GM23338 (cell line): ENCODE data around the gene RSBN1L. TPM values are rescaled to one million over a fixed set of nuclear protein-coding genes. Genes with fewer than 3 reads are reported as not detected.

Experiments used
- ATAC-seq: fragments of 200-7000 bp; cut with Tn5 transposase; 3 replicates; pipeline ENCODE4 v1.9.1; 2020
- DNase-seq: peaks from one replicate; pipeline ENCODE4 v3.0.0-alpha.2; 2015; ENCODE audit warnings: low spot score
- H2AFZ ChIP-seq: fragments of 200-600 bp; sonication (generic); 2 replicates; pipeline ENCODE4 v1.8.0; 2016; ENCODE audit warnings: antibody characterized with exemption, mild to moderate bottlenecking, moderate library complexity
- H3F3A ChIP-seq: fragments of 200-600 bp; sonication (generic); replicated peaks from 2 replicates; pipeline ENCODE4 v1.8.0; 2017; ENCODE audit warnings: antibody characterized with exemption, mixed run types, low read depth
- H3K27ac ChIP-seq: fragments of 200-600 bp; sonication (generic); 2 replicates; pipeline ENCODE4 v1.6.1; 2016; ENCODE audit warnings: low read depth
- H3K27me3 ChIP-seq: fragments of 200-600 bp; sonication (generic); 2 replicates; pipeline ENCODE4 v1.8.0; 2016; ENCODE audit warnings: mild to moderate bottlenecking, mixed run types, moderate library complexity; ENCODE audit not compliant: insufficient read depth
- H3K36me3 ChIP-seq: fragments of 200-600 bp; sonication (generic); 2 replicates; pipeline ENCODE4 v1.8.0; 2016; ENCODE audit warnings: mild to moderate bottlenecking; ENCODE audit not compliant: insufficient read depth
- H3K4me1 ChIP-seq: fragments of 200-600 bp; sonication (generic); 2 replicates; pipeline ENCODE4 v1.8.0; 2016; ENCODE audit warnings: mild to moderate bottlenecking, moderate library complexity; ENCODE audit not compliant: insufficient read depth
- H3K4me2 ChIP-seq: fragments of 200-600 bp; sonication (generic); 2 replicates; pipeline ENCODE4 v1.7.1; 2017; ENCODE audit warnings: mixed run types
- H3K4me3 ChIP-seq: fragments of 200-600 bp; sonication (generic); 2 replicates; pipeline ENCODE4 v1.6.1; 2016; ENCODE audit warnings: mixed run types
- H3K79me2 ChIP-seq: fragments of 200-600 bp; sonication (generic); replicated peaks from 2 replicates; pipeline ENCODE4 v1.8.0; 2017; ENCODE audit warnings: mild to moderate bottlenecking; ENCODE audit not compliant: insufficient read depth
- H3K9me2 ChIP-seq: fragments of 200-600 bp; sonication (generic); 2 replicates; pipeline ENCODE4 v1.8.0; 2017; ENCODE audit not compliant: insufficient read depth
- H4K20me1 ChIP-seq: fragments of 200-600 bp; sonication (generic); replicated peaks from 2 replicates; pipeline ENCODE4 v1.8.0; 2017; ENCODE audit warnings: mild to moderate bottlenecking; ENCODE audit not compliant: insufficient read depth
- H3K27ac Mint-ChIP-seq: 2 replicates; pipeline ENCODE4 v1.8.0; 2020; ENCODE audit warnings: inconsistent platforms, mild to moderate bottlenecking, moderate library complexity, mixed read lengths
- H3K27me3 Mint-ChIP-seq: 3 replicates; pipeline ENCODE4 v1.8.0; 2022; ENCODE audit warnings: low read depth, mild to moderate bottlenecking, moderate library complexity, mixed read lengths, inconsistent platforms; ENCODE audit not compliant: insufficient read depth, poor library complexity
- H3K36me3 Mint-ChIP-seq: 3 replicates; pipeline ENCODE4 v1.8.0; 2021; ENCODE audit warnings: low read depth, mild to moderate bottlenecking, inconsistent platforms, moderate library complexity, mixed read lengths
- H3K4me1 Mint-ChIP-seq: 3 replicates; pipeline ENCODE4 v1.8.0; 2020; ENCODE audit warnings: mild to moderate bottlenecking, inconsistent platforms, mixed read lengths
- H3K4me3 Mint-ChIP-seq: 3 replicates; pipeline ENCODE4 v1.8.0; 2021; ENCODE audit warnings: moderate library complexity, mild to moderate bottlenecking, inconsistent platforms, mixed read lengths
- H3K9me3 Mint-ChIP-seq: 3 replicates; pipeline ENCODE4 v1.8.0; 2020; ENCODE audit warnings: moderate library complexity, mild to moderate bottlenecking, inconsistent platforms, mixed read lengths
- CREB1 ChIP-seq: fragments of 250-450 bp; sonication (Bioruptor Pico); IDR thresholded peaks from 2 replicates; pipeline ENCODE4 v1.5.0; 2020; ENCODE audit warnings: low read depth, mild to moderate bottlenecking, moderate library complexity
- EZH2 ChIP-seq: fragments of 200-600 bp; sonication (generic); IDR thresholded peaks from one replicate; pipeline ENCODE4 v1.8.0; 2017; ENCODE audit warnings: antibody characterized with exemption, mild to moderate bottlenecking, low read depth; ENCODE audit not compliant: unreplicated experiment
- EZH2phosphoT487 ChIP-seq: fragments of 200-600 bp; sonication (generic); IDR thresholded peaks from one replicate; pipeline ENCODE4 v1.8.1; 2018; ENCODE audit warnings: antibody characterized with exemption; ENCODE audit not compliant: unreplicated experiment
- JUNB ChIP-seq: IDR thresholded peaks from one replicate; pipeline ENCODE4 v1.6.1; 2016; ENCODE audit warnings: antibody characterized with exemption; ENCODE audit not compliant: unreplicated experiment
- NANOG ChIP-seq: IDR thresholded peaks from 2 replicates; pipeline ENCODE4 v1.6.1; 2016; ENCODE audit warnings: antibody characterized with exemption, borderline replicate concordance
- POLR2AphosphoS5 ChIP-seq: IDR thresholded peaks from 2 replicates; pipeline ENCODE4 v1.6.1; 2016; ENCODE audit warnings: antibody characterized with exemption, low read depth
- STAT1 ChIP-seq: IDR thresholded peaks from one replicate; pipeline ENCODE4 v1.6.1; 2016; ENCODE audit warnings: antibody characterized with exemption; ENCODE audit not compliant: unreplicated experiment
- ZNF114 ChIP-seq: fragments of 250-450 bp; sonication (Bioruptor Pico); IDR thresholded peaks from 2 replicates; pipeline ENCODE4 v1.5.0; 2020; ENCODE audit warnings: mild to moderate bottlenecking, moderate library complexity
- ZNF331 ChIP-seq: fragments of 250-450 bp; sonication (Bioruptor Pico); IDR thresholded peaks from 2 replicates; pipeline ENCODE4 v1.5.0; 2020; ENCODE audit warnings: low read depth, mild to moderate bottlenecking, moderate library complexity
- polyA plus RNA-seq: library from polyadenylated mRNA; unstranded; fragments of >200 nt; fragmentation: Nextera tagmentation; extraction: Ambion mirVana; gene quantifications from 2 replicates; pipeline ENCODE4 v1.2.1, GENCODE V29; 2016
- total RNA-seq: library from RNA; depleted of rRNA; stranded (reverse); fragments of >200 nt; shearing (Covaris generic); gene quantifications from 2 replicates; pipeline ENCODE4 v1.2.3, GENCODE V29; 2014
- TF ChIP-seq, protein P1 (sequence below), 2 experiments: fragments of 200-600 bp in 1 of 2; sonication (generic) in 1 of 2; conservative IDR thresholded peaks; 2 replicates each; pipeline versions ENCODE4 v1.5.1 to v1.6.1; 2016 to 2017; ENCODE audit warnings: antibody characterized with exemption in 2 of 2, low read depth in 2 of 2, mild to moderate bottlenecking in 2 of 2, moderate library complexity in 1 of 2
- TF ChIP-seq, protein P2 (sequence below): fragments of 250-450 bp; sonication (Bioruptor Pico); IDR thresholded peaks from 2 replicates; pipeline ENCODE4 v1.5.0; 2020; ENCODE audit warnings: mild to moderate bottlenecking, moderate library complexity
- TF ChIP-seq, protein P3 (sequence below): IDR thresholded peaks from one replicate; pipeline ENCODE4 v1.6.1; 2018; ENCODE audit warnings: antibody characterized with exemption; ENCODE audit not compliant: unreplicated experiment
- TF ChIP-seq, protein P4 (sequence below): IDR thresholded peaks from 2 replicates; pipeline ENCODE4 v1.6.1; 2016; ENCODE audit warnings: antibody characterized with exemption

Gene RSBN1L
- total and polyA plus RNA-seq, 2 experiments from 2014 or later, result 9.7 to 19.7 TPM

DNA sequence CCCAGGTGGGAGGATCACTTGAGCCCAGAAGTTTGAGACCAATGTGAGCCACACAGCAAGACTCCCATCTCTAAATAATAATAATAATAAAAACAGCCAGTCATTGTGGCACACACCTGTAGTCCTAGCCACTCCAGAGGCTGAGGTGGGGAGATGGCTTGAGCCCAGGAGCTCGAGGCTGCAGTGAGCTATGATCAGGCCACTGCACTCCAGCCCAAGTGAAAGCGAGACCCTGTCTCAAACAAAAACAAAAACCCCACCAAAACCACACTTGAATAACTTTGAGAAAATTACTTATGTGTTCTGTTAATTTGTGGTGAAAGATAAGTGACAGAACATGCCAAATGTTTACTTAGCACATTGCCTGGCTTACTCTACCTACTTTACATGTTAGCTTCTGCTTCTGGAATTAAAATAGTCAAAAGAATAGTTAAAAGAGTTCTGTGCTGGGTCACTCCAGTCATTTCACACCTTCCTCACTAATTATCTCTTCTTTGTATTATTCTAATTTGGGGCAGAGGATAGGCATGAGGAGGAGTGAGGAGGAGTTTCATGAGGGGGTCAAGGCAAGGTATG lies 92.2 kb downstream of the RSBN1L start:
- Histone ChIP-seq H3K27ac (no peak overlapping the region), H3K9me2 (no peaks in the 10 kb centered on the region), H3F3A (no peaks in the 10 kb centered on the region), H3K79me2 (peaks cover 3% of the 10 kb centered on the region), H3K4me2 (no peak overlapping the region), H4K20me1 (no peaks in the 10 kb centered on the region), H3K27me3 (no peaks in the 10 kb centered on the region), H3K4me1 (peaks cover 12% of the 10 kb centered on the region), H3K4me3 (no peak overlapping the region), H2AFZ (no peak overlapping the region), H3K36me3 (no peaks in the 10 kb centered on the region)
- Mint-ChIP-seq H3K4me1 (peaks cover 5% of the 10 kb centered on the region; the same call in 2 of the 3 replicates), H3K4me3 (no peak overlapping the region), H3K9me3 (peaks cover 22% of the 10 kb centered on the region), H3K27ac (no peak overlapping the region), H3K36me3 (peaks cover 29% of the 10 kb centered on the region), H3K27me3 (peaks cover 7% of the 10 kb centered on the region)
- no peak for ATAC-seq
- no peak for DNase-seq
- TF ChIP-seq ZNF114 (no peak), STAT1 (no peak), CREB1 (no peak), POLR2AphosphoS5 (no peak), EZH2 (no peak), ZNF331 (no peak), JUNB (no peak), NANOG (no peak), EZH2phosphoT487 (no peak)
- TF ChIP-seq, protein P1, sequence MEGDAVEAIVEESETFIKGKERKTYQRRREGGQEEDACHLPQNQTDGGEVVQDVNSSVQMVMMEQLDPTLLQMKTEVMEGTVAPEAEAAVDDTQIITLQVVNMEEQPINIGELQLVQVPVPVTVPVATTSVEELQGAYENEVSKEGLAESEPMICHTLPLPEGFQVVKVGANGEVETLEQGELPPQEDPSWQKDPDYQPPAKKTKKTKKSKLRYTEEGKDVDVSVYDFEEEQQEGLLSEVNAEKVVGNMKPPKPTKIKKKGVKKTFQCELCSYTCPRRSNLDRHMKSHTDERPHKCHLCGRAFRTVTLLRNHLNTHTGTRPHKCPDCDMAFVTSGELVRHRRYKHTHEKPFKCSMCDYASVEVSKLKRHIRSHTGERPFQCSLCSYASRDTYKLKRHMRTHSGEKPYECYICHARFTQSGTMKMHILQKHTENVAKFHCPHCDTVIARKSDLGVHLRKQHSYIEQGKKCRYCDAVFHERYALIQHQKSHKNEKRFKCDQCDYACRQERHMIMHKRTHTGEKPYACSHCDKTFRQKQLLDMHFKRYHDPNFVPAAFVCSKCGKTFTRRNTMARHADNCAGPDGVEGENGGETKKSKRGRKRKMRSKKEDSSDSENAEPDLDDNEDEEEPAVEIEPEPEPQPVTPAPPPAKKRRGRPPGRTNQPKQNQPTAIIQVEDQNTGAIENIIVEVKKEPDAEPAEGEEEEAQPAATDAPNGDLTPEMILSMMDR (conservative IDR thresholded peaks at IDR 0.05; ENCODE audit: low read depth in 2 of 2), result no peak
- TF ChIP-seq, protein P2, sequence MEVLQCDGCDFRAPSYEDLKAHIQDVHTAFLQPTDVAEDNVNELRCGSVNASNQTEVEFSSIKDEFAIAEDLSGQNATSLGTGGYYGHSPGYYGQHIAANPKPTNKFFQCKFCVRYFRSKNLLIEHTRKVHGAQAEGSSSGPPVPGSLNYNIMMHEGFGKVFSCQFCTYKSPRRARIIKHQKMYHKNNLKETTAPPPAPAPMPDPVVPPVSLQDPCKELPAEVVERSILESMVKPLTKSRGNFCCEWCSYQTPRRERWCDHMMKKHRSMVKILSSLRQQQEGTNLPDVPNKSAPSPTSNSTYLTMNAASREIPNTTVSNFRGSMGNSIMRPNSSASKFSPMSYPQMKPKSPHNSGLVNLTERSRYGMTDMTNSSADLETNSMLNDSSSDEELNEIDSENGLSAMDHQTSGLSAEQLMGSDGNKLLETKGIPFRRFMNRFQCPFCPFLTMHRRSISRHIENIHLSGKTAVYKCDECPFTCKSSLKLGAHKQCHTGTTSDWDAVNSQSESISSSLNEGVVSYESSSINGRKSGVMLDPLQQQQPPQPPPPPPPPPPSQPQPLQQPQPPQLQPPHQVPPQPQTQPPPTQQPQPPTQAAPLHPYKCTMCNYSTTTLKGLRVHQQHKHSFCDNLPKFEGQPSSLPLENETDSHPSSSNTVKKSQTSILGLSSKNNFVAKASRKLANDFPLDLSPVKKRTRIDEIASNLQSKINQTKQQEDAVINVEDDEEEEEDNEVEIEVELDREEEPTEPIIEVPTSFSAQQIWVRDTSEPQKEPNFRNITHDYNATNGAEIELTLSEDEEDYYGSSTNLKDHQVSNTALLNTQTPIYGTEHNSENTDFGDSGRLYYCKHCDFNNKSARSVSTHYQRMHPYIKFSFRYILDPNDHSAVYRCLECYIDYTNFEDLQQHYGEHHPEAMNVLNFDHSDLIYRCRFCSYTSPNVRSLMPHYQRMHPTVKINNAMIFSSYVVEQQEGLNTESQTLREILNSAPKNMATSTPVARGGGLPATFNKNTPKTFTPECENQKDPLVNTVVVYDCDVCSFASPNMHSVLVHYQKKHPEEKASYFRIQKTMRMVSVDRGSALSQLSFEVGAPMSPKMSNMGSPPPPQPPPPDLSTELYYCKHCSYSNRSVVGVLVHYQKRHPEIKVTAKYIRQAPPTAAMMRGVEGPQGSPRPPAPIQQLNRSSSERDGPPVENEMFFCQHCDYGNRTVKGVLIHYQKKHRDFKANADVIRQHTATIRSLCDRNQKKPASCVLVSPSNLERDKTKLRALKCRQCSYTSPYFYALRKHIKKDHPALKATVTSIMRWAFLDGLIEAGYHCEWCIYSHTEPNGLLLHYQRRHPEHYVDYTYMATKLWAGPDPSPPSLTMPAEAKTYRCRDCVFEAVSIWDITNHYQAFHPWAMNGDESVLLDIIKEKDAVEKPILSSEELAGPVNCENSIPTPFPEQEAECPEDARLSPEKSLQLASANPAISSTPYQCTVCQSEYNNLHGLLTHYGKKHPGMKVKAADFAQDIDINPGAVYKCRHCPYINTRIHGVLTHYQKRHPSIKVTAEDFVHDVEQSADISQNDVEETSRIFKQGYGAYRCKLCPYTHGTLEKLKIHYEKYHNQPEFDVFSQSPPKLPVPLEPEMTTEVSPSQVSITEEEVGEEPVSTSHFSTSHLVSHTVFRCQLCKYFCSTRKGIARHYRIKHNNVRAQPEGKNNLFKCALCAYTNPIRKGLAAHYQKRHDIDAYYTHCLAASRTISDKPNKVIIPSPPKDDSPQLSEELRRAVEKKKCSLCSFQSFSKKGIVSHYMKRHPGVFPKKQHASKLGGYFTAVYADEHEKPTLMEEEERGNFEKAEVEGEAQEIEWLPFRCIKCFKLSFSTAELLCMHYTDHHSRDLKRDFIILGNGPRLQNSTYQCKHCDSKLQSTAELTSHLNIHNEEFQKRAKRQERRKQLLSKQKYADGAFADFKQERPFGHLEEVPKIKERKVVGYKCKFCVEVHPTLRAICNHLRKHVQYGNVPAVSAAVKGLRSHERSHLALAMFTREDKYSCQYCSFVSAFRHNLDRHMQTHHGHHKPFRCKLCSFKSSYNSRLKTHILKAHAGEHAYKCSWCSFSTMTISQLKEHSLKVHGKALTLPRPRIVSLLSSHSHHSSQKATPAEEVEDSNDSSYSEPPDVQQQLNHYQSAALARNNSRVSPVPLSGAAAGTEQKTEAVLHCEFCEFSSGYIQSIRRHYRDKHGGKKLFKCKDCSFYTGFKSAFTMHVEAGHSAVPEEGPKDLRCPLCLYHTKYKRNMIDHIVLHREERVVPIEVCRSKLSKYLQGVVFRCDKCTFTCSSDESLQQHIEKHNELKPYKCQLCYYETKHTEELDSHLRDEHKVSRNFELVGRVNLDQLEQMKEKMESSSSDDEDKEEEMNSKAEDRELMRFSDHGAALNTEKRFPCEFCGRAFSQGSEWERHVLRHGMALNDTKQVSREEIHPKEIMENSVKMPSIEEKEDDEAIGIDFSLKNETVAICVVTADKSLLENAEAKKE (CRISPR knock-in tag), result no peak
- TF ChIP-seq, protein P3, sequence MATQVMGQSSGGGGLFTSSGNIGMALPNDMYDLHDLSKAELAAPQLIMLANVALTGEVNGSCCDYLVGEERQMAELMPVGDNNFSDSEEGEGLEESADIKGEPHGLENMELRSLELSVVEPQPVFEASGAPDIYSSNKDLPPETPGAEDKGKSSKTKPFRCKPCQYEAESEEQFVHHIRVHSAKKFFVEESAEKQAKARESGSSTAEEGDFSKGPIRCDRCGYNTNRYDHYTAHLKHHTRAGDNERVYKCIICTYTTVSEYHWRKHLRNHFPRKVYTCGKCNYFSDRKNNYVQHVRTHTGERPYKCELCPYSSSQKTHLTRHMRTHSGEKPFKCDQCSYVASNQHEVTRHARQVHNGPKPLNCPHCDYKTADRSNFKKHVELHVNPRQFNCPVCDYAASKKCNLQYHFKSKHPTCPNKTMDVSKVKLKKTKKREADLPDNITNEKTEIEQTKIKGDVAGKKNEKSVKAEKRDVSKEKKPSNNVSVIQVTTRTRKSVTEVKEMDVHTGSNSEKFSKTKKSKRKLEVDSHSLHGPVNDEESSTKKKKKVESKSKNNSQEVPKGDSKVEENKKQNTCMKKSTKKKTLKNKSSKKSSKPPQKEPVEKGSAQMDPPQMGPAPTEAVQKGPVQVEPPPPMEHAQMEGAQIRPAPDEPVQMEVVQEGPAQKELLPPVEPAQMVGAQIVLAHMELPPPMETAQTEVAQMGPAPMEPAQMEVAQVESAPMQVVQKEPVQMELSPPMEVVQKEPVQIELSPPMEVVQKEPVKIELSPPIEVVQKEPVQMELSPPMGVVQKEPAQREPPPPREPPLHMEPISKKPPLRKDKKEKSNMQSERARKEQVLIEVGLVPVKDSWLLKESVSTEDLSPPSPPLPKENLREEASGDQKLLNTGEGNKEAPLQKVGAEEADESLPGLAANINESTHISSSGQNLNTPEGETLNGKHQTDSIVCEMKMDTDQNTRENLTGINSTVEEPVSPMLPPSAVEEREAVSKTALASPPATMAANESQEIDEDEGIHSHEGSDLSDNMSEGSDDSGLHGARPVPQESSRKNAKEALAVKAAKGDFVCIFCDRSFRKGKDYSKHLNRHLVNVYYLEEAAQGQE, result no peak
- TF ChIP-seq, protein P4, sequence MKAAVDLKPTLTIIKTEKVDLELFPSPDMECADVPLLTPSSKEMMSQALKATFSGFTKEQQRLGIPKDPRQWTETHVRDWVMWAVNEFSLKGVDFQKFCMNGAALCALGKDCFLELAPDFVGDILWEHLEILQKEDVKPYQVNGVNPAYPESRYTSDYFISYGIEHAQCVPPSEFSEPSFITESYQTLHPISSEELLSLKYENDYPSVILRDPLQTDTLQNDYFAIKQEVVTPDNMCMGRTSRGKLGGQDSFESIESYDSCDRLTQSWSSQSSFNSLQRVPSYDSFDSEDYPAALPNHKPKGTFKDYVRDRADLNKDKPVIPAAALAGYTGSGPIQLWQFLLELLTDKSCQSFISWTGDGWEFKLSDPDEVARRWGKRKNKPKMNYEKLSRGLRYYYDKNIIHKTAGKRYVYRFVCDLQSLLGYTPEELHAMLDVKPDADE, result no peak
